ENCODE measurements around the gene ANKRD11. TPM values are rescaled to one million over a fixed set of nuclear protein-coding genes. Genes with fewer than 3 reads are reported as not detected.

Gene ANKRD11
- total RNA-seq, 1 donor from 2014 or later = 165 TPM

GRCh38 chr16:89345642-89346150 is 144.7 kb downstream of the ANKRD11 start:
- no peak overlapping the region for H3K4me3 Mint-ChIP-seq (ENCODE audit: unreplicated experiment)
- H3K27ac Mint-ChIP-seq (ENCODE audit: unreplicated experiment) = no peak overlapping the region
- peaks cover 1% of the 10 kb centered on the region for H3K27me3 Mint-ChIP-seq (ENCODE audit: unreplicated experiment)
- peaks cover 12% of the 10 kb centered on the region for H3K36me3 Mint-ChIP-seq (ENCODE audit: low read depth, unreplicated experiment)
- no peak for DNase-seq (ENCODE audit: low spot score)
- no peak for TF ChIP-seq CTCF (IDR thresholded peaks at IDR 0.05; ENCODE audit: unreplicated experiment)
- H3K4me1 Mint-ChIP-seq (ENCODE audit: unreplicated experiment) = peaks cover 40% of the 10 kb centered on the region
- H3K9me3 Mint-ChIP-seq (ENCODE audit: unreplicated experiment) = no peaks in the 10 kb centered on the region

- DNase-seq (ENCODE audit: low spot score) = no peak
- Mint-ChIP-seq H3K27me3 (ENCODE audit: unreplicated experiment) (peaks cover 1% of the 10 kb centered on the region), H3K4me3 (ENCODE audit: unreplicated experiment) (no peak overlapping the region), H3K9me3 (ENCODE audit: unreplicated experiment) (no peaks in the 10 kb centered on the region), H3K27ac (ENCODE audit: unreplicated experiment) (peak overlapping the region; percentile 20), H3K4me1 (ENCODE audit: unreplicated experiment) (peaks cover 35% of the 10 kb centered on the region), H3K36me3 (ENCODE audit: low read depth, unreplicated experiment) (peaks cover 6% of the 10 kb centered on the region)
- TF ChIP-seq CTCF (IDR thresholded peaks at IDR 0.05; ENCODE audit: unreplicated experiment) = no peak
Measured at GRCh38 chr16:89344846-89345611, 145.3 kb downstream of the ANKRD11 start.

GRCh38 chr16:89344458-89344834 is 145.9 kb downstream of the ANKRD11 start:
- no peak for TF ChIP-seq CTCF (IDR thresholded peaks at IDR 0.05; ENCODE audit: unreplicated experiment)
- Mint-ChIP-seq H3K27me3 (ENCODE audit: unreplicated experiment) (peaks cover 1% of the 10 kb centered on the region), H3K9me3 (ENCODE audit: unreplicated experiment) (no peaks in the 10 kb centered on the region), H3K4me3 (ENCODE audit: unreplicated experiment) (no peak overlapping the region), H3K4me1 (ENCODE audit: unreplicated experiment) (peaks cover 38% of the 10 kb centered on the region), H3K36me3 (ENCODE audit: low read depth, unreplicated experiment) (peaks cover 6% of the 10 kb centered on the region), H3K27ac (ENCODE audit: unreplicated experiment) (no peak overlapping the region)
- DNase-seq (ENCODE audit: low spot score) = no peak

- peaks cover 38% of the 10 kb centered on the region for H3K4me1 Mint-ChIP-seq (ENCODE audit: unreplicated experiment)
- H3K27ac Mint-ChIP-seq (ENCODE audit: unreplicated experiment) = peak overlapping the region; percentile 87
- DNase-seq (ENCODE audit: low spot score) = no peak
- peaks cover 1% of the 10 kb centered on the region for H3K27me3 Mint-ChIP-seq (ENCODE audit: unreplicated experiment)
- H3K9me3 Mint-ChIP-seq (ENCODE audit: unreplicated experiment) = no peaks in the 10 kb centered on the region
- no peak for TF ChIP-seq CTCF (IDR thresholded peaks at IDR 0.05; ENCODE audit: unreplicated experiment)
- H3K36me3 Mint-ChIP-seq (ENCODE audit: low read depth, unreplicated experiment) = peaks cover 6% of the 10 kb centered on the region
- no peak overlapping the region for H3K4me3 Mint-ChIP-seq (ENCODE audit: unreplicated experiment)
Measured at GRCh38 chr16:89343501-89344457, 146.6 kb downstream of the ANKRD11 start.
